K562 (cell line): ENCODE results near the gene HSPA5. TPM values are rescaled to one million over a fixed set of nuclear protein-coding genes. Genes with fewer than 3 reads are reported as not detected.

ENCODE experiments used
- ARNT ChIP-seq, 2 experiments: fragments of 450-650 bp; IDR thresholded peaks; 2 replicates each; pipeline ENCODE4 v1.6.1; 2016; ENCODE audit warnings: mild to moderate bottlenecking in 1 of 2
- MCM2 ChIP-seq: fragments of 450-650 bp; IDR thresholded peaks from 2 replicates; pipeline ENCODE4 v1.6.1; 2017; ENCODE audit warnings: low read depth, mild to moderate bottlenecking
- NCOA6 ChIP-seq: fragments of 450-650 bp; IDR thresholded peaks from 2 replicates; pipeline ENCODE4 v1.6.1; 2017; ENCODE audit warnings: mild to moderate bottlenecking
- PHF8 ChIP-seq: fragments of 200-600 bp; sonication (generic); IDR thresholded peaks from 2 replicates; pipeline ENCODE4 v1.6.1; 2012; ENCODE audit warnings: mixed run types, mild to moderate bottlenecking, inconsistent platforms, low read length, moderate library complexity, borderline replicate concordance
- POLR2AphosphoS5 ChIP-seq: IDR thresholded peaks from 2 replicates; pipeline ENCODE4 v1.6.1; 2011; ENCODE audit warnings: mild to moderate bottlenecking, low read depth, low read length, moderate library complexity; ENCODE audit not compliant: control insufficient read depth, insufficient read depth
- PTBP1 ChIP-seq: fragments of 200-400 bp; formaldehyde crosslinking; IDR thresholded peaks from 2 replicates; pipeline ENCODE4 v1.6.1; 2017; ENCODE audit warnings: low read depth, low read length
- RREB1 ChIP-seq: fragments of 250-450 bp; sonication (Bioruptor Pico); IDR thresholded peaks from 2 replicates; pipeline ENCODE4 v1.4.0; 2020
- RUNX1 ChIP-seq: sonication (generic); IDR thresholded peaks from 2 replicates; pipeline ENCODE4 v1.6.1; 2016; ENCODE audit warnings: antibody characterized with exemption, low read depth
- ZBTB33 ChIP-seq: sonication (generic); formaldehyde crosslinking; IDR thresholded peaks from 2 replicates; pipeline ENCODE4 v1.8.1; 2023; ENCODE audit warnings: mild to moderate bottlenecking, missing genetic modification reagents
- ZFP36 ChIP-seq: fragments of 150-350 bp; IDR thresholded peaks from 2 replicates; pipeline ENCODE4 v1.6.1; 2018; ENCODE audit warnings: low read length, low read depth; ENCODE audit not compliant: partially characterized antibody
- ZNF445 ChIP-seq: fragments of 250-450 bp; sonication (Bioruptor Pico); IDR thresholded peaks from 2 replicates; pipeline ENCODE4 v1.4.0; 2020; ENCODE audit warnings: low read depth, mild to moderate bottlenecking, moderate library complexity
- polyA plus RNA-seq, 8 experiments: library from polyadenylated mRNA; depleted of rRNA in 4 of 8; stranded (reverse) in 5 of 8; unstranded in 3 of 8; fragments of >200 nt; fragmentation: Nextera tagmentation in 2 of 8; fragmentation: Illumina TruSeq in 1 of 8; extraction: Ambion mirVana in 2 of 8; extraction: Trizol in 1 of 8; gene quantifications; 2 replicates each; pipeline versions ENCODE4 v1.2.1 to v1.2.3, GENCODE V29; 2011 to 2014; ENCODE audit warnings: inconsistent platforms in 1 of 8, missing spikeins in 1 of 8
- total RNA-seq, 7 experiments: library from RNA; depleted of rRNA in 6 of 7; stranded (reverse); fragments of >200 nt in 6 of 7; fragmentation: Illumina TruSeq in 2 of 7; extraction: Trizol in 2 of 7; gene quantifications; 2 replicates each; pipeline versions ENCODE4 v1.2.1 to v1.2.3, GENCODE V29; 2011 to 2021; ENCODE audit warnings: low replicate concordance in 1 of 7
- TF ChIP-seq, protein P1 (sequence below), 2 experiments: fragments of 450-650 bp in 1 of 2; IDR thresholded peaks; 2 replicates each; pipeline ENCODE4 v1.6.1; 2011 to 2017; ENCODE audit warnings: low read depth in 2 of 2, antibody characterized with exemption in 1 of 2, borderline replicate concordance in 1 of 2, low read length in 1 of 2, mild to moderate bottlenecking in 1 of 2, mixed read lengths in 1 of 2; ENCODE audit not compliant: control insufficient read depth in 1 of 2

Gene HSPA5
- total and polyA plus RNA-seq, 9 of the 15 experiments (the other 6 are each of a cell fraction or from before 2014, with no cell fraction given): 48.0 to 265 (median 113) TPM

GRCh38 chr9:125200216-125201047 lies 40.7 kb downstream of the HSPA5 start, which contains the start of gene RABEPK (continued):
- TF ChIP-seq RREB1 (no peak), PTBP1 (no peak), MCM2 (no peak), ZNF445 (no peak), PHF8 (peak; percentile 96), ZBTB33 (CRISPR knock-in tag) (0 out of 2 replicates have a peak, but pooled peaks have one; percentile 23), ARNT (IDR thresholded peaks at IDR 0.05) (no peak), ZFP36 (peak; percentile 37), POLR2AphosphoS5 (peak; percentile 90), NCOA6 (no peak), RUNX1 (no peak)
- TF ChIP-seq, protein P1, sequence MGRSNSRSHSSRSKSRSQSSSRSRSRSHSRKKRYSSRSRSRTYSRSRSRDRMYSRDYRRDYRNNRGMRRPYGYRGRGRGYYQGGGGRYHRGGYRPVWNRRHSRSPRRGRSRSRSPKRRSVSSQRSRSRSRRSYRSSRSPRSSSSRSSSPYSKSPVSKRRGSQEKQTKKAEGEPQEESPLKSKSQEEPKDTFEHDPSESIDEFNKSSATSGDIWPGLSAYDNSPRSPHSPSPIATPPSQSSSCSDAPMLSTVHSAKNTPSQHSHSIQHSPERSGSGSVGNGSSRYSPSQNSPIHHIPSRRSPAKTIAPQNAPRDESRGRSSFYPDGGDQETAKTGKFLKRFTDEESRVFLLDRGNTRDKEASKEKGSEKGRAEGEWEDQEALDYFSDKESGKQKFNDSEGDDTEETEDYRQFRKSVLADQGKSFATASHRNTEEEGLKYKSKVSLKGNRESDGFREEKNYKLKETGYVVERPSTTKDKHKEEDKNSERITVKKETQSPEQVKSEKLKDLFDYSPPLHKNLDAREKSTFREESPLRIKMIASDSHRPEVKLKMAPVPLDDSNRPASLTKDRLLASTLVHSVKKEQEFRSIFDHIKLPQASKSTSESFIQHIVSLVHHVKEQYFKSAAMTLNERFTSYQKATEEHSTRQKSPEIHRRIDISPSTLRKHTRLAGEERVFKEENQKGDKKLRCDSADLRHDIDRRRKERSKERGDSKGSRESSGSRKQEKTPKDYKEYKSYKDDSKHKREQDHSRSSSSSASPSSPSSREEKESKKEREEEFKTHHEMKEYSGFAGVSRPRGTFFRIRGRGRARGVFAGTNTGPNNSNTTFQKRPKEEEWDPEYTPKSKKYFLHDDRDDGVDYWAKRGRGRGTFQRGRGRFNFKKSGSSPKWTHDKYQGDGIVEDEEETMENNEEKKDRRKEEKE (IDR thresholded peaks at IDR 0.05; ENCODE audit: borderline replicate concordance in 1 of 2, control insufficient read depth in 1 of 2, low read depth in 2 of 2, low read length in 1 of 2): no peak
